Left lung (tissue), 10 donors: ENCODE measurements around the gene CAD. TPM values are rescaled to one million over a fixed set of nuclear protein-coding genes. Genes with fewer than 3 reads are reported as not detected.

Source experiments
- ATAC-seq: fragments of 200-7000 bp; cut with Tn5 transposase; one replicate; pipeline ENCODE4 v1.9.1; 2020; ENCODE audit warnings: moderate library complexity
- DNase-seq, 4 donors: peaks; one replicate each; pipeline ENCODE4 v3.0.0-alpha.2; 2013 to 2020
- H3K27ac ChIP-seq, 2 donors: fragments of 200-600 bp; sonication (generic) in 1 of 2; one replicate each; pipeline versions ENCODE4 v1.5.0 to v1.8.0; 2020 to 2021
- H3K27me3 ChIP-seq, 2 donors: fragments of 200-600 bp; sonication (generic) in 1 of 2; one replicate each; pipeline versions ENCODE4 v1.5.0 to v1.8.0; 2020 to 2021
- H3K36me3 ChIP-seq, 2 donors: fragments of 200-600 bp; sonication (generic) in 1 of 2; one replicate each; pipeline versions ENCODE4 v1.5.0 to v1.8.0; 2020 to 2021
- H3K4me1 ChIP-seq, 2 donors: fragments of 200-600 bp; one replicate each; pipeline ENCODE4 v1.8.0; 2021
- H3K4me3 ChIP-seq, 2 donors: fragments of 200-600 bp; sonication (generic) in 1 of 2; one replicate each; pipeline versions ENCODE4 v1.5.0 to v1.8.0; 2020 to 2021; ENCODE audit warnings: mild to moderate bottlenecking in 1 of 2
- H3K9me3 ChIP-seq, 2 donors: fragments of 200-600 bp; sonication (generic) in 1 of 2; one replicate each; pipeline versions ENCODE4 v1.5.0 to v1.8.0; 2020 to 2021
- intact Hi-C, 2 donors: fragments of 100-400 bp; cut with DNase I; formaldehyde crosslinking; loops; one replicate each; pipeline versions ENCODE4 v1.11.2 to v1.14.2; 2022
- polyA plus RNA-seq, 6 donors: library from polyadenylated mRNA; unstranded; fragments of 120-200 nt; gene quantifications; one replicate each; pipeline ENCODE4 v1.2.1, GENCODE V29; 2013; ENCODE audit not compliant: insufficient read length in 6 of 6
- total RNA-seq, 2 donors: library from RNA; stranded (reverse); fragmentation: NEBNext Ultra II Directional; extraction: Animal tissue kit (Norgen Biotek cat#: 25700); gene quantifications; one replicate each; pipeline ENCODE4 v1.2.1, GENCODE V29; 2021
- TF ChIP-seq, protein P1 (sequence below), 2 donors: fragments of 200-600 bp; sonication (generic) in 1 of 2; IDR thresholded peaks; one replicate each; pipeline versions ENCODE4 v1.5.0 to v1.8.0; 2021; ENCODE audit warnings: antibody characterized with exemption in 2 of 2
- donor health status: DM: no; HTN: yes; CAD: no.
- donor health status: DM: no; HTN: no; CAD: no.

CAD gene
- total and polyA plus RNA-seq, 8 donors: 31.1 to 52.8 (median 44.9) TPM

DNA sequence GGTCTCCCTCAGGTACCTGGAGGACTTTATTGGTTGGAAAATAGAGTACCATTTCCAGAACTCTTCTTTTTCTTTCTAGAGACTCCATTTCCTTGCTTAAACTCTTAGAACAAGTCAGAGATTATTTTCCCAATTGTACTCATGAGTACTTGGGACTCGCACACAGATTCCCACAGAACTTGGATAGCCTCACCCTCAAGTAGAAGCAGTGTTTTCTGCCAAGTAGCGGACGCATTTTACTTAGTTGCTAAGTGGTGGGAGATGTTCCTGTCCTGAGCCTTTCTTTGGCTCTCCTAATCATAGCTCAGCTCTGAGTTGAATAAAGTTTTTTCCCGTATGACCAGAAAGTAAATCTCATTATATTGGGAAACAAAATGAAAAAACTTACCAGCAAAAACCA is 28.5 kb downstream of the CAD start:
- ATAC-seq: no peak
- TF ChIP-seq, protein P1, sequence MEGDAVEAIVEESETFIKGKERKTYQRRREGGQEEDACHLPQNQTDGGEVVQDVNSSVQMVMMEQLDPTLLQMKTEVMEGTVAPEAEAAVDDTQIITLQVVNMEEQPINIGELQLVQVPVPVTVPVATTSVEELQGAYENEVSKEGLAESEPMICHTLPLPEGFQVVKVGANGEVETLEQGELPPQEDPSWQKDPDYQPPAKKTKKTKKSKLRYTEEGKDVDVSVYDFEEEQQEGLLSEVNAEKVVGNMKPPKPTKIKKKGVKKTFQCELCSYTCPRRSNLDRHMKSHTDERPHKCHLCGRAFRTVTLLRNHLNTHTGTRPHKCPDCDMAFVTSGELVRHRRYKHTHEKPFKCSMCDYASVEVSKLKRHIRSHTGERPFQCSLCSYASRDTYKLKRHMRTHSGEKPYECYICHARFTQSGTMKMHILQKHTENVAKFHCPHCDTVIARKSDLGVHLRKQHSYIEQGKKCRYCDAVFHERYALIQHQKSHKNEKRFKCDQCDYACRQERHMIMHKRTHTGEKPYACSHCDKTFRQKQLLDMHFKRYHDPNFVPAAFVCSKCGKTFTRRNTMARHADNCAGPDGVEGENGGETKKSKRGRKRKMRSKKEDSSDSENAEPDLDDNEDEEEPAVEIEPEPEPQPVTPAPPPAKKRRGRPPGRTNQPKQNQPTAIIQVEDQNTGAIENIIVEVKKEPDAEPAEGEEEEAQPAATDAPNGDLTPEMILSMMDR (IDR thresholded peaks at IDR 0.05): no peak
- peaks cover 0 to 42% of the 10 kb centered on the region in 2 donors for H3K36me3 ChIP-seq
- DNase-seq: no peak
- no peak overlapping the region for H3K27ac ChIP-seq
- H3K27me3 ChIP-seq: peaks cover 0 to 15% of the 10 kb centered on the region in 2 donors
- no peak overlapping the region for H3K4me3 ChIP-seq
- peaks cover 0 to 6% of the 10 kb centered on the region in 2 donors for H3K4me1 ChIP-seq
- no peaks in the 10 kb centered on the region for H3K9me3 ChIP-seq
- intact Hi-C loops: no loop called here

DNA sequence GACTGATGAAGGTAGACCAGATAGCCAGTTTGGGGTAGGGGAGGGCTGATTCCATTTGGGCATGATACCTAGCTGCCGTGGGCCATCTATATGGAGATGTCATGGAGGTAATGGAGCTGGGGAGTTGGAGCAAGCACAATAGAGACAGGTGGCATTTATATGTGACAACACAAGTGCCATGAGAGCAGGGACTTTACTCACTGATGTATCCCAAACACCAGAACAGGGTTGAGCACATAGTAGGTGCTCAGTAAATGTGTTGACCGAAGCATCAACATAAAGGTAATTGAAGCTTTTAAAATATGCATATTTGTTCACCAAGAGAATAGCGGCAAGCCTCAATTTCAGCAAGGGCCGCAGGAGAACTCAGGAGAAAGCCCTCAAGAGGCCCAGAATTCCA is 30.7 kb downstream of the CAD start:
- H3K4me3 ChIP-seq: no peak overlapping the region
- peaks cover 0 to 38% of the 10 kb centered on the region in 2 donors for H3K27me3 ChIP-seq
- TF ChIP-seq, protein P1 (IDR thresholded peaks at IDR 0.05): no peak
- DNase-seq: no peak
- H3K9me3 ChIP-seq: no peaks in the 10 kb centered on the region
- intact Hi-C loops: no loop called here
- H3K27ac ChIP-seq: no peak overlapping the region
- H3K36me3 ChIP-seq: peaks cover 0 to 19% of the 10 kb centered on the region in 2 donors
- no peak for ATAC-seq
- peaks cover 0 to 6% of the 10 kb centered on the region in 2 donors for H3K4me1 ChIP-seq

DNA sequence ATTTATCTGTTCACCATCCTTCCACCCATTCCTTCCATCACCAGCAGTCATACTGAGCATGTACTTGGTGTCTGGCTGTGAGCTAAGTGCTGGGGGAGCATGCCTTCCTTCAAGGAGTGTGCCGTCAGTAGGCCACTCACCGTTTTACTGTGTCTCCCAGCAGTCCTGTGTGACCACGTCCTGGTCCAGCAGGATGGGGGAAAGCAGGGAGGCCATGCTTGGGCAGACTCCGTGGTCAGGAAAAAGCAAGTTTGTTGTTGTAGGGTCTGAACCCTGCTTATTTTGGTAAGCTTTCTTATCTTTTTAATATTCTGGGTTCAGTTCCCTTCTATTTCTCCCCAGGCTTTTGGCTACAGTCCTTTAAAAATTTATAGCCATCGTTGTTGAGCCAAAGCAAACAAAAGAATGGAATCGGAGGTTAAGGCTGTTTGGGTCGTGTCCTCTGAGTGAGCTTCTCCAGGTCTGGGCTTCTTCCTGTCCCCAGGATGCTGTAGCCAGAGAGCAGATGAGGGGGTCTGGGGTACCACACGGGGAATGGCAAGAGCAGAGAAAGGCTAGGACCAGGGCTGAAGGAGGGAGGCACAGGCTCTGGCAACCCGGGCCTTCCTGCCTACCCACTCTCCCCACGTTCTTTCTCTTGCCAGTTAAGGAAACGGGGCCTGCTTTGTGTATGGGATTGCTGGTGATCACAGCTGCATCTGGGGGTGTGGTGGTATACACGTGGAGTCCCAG is 32.2 kb downstream of the CAD start:
- peaks cover 0 to 6% of the 10 kb centered on the region in 2 donors for H3K4me1 ChIP-seq
- TF ChIP-seq, protein P1 (IDR thresholded peaks at IDR 0.05): no peak
- no peaks in the 10 kb centered on the region for H3K9me3 ChIP-seq
- peaks cover 0 to 5% of the 10 kb centered on the region in 2 donors for H3K36me3 ChIP-seq
- no peak overlapping the region for H3K27ac ChIP-seq
- ATAC-seq: no peak
- no peak overlapping the region for H3K4me3 ChIP-seq
- intact Hi-C loops: no loop called here
- DNase-seq: no peak
- peaks cover 0 to 51% of the 10 kb centered on the region in 2 donors for H3K27me3 ChIP-seq

DNA sequence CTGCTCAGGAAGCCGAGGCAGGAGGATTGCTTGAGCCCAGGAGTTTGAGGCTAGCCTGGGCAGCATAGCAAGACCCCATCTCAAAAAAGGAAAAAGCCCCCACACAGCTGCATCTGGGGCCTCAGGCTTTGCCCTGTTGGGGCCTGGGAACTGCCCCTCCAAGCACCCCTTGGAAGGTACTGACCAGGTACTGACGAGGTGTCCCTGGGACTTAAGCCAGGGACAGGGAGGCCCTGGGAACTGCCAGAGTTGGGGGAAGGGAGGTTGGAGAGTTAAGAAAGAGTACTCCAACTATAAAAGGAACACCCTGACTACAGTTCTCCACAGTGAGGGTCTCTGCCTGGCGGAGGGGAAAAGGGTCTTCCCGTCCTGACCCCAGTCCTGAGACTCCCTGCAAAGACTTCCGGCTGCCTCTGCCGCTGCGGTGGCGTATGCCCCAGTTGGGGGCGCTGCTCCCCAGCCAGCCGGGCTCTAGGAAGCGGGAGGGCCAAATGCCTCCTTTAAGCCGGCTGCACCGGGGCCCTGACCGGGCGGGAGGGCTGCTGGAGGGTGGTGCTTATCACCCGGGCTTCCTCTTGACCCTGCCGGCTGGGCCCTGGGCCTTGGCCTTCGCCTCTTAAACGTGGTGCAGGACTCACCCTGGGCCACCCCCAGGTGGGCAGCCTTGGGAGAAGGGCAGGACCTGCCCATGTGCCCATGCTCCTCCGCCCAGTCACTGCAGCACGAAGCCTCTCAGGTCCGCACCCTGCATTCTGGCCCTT is 32.9 kb downstream of the CAD start:
- H3K27ac ChIP-seq: no peak overlapping the region
- ATAC-seq (peak; percentile 97), DNase-seq (peak in 2 of 4 donors; percentile 39 to 86)
- H3K36me3 ChIP-seq: no peaks in the 10 kb centered on the region
- H3K4me3 ChIP-seq: no peak overlapping the region
- intact Hi-C loops: no loop called here
- no peaks in the 10 kb centered on the region for H3K9me3 ChIP-seq
- peaks cover 0 to 6% of the 10 kb centered on the region in 2 donors for H3K4me1 ChIP-seq
- H3K27me3 ChIP-seq: peaks cover 0 to 56% of the 10 kb centered on the region in 2 donors
- TF ChIP-seq, protein P1 (IDR thresholded peaks at IDR 0.05): peak; percentile 46 to 50
